ENCODE data around the gene PDLIM5.

Gene PDLIM5

GRCh38 chr4:94561249-94562024 is 109.7 kb downstream of the PDLIM5 start:
- no peak for DNase-seq (ENCODE audit: low spot score)
- no peak for TF ChIP-seq CTCF (IDR thresholded peaks at IDR 0.05; ENCODE audit: extremely low read depth, missing control alignments)

- DNase-seq (ENCODE audit: low spot score): no peak
- TF ChIP-seq CTCF (IDR thresholded peaks at IDR 0.05; ENCODE audit: extremely low read depth, missing control alignments): no peak
Measured at GRCh38 chr4:94562285-94562684, 110.5 kb downstream of the PDLIM5 start.

GRCh38 chr4:94564252-94564651 is 112.5 kb downstream of the PDLIM5 start:
- TF ChIP-seq CTCF (IDR thresholded peaks at IDR 0.05; ENCODE audit: extremely low read depth, missing control alignments): no peak

GRCh38 chr4:94566420-94566819 is 114.7 kb downstream of the PDLIM5 start:
- no peak for TF ChIP-seq CTCF (IDR thresholded peaks at IDR 0.05; ENCODE audit: extremely low read depth, missing control alignments)
- no peak for DNase-seq (ENCODE audit: low spot score)

More at GRCh38 chr4:94564252-94564651, 112.5 kb downstream of the PDLIM5 start:
- no peak for DNase-seq (ENCODE audit: low spot score)

GRCh38 chr4:94567811-94568210 is 116.1 kb downstream of the PDLIM5 start:
- TF ChIP-seq CTCF (IDR thresholded peaks at IDR 0.05; ENCODE audit: extremely low read depth, missing control alignments): no peak
- DNase-seq (ENCODE audit: low spot score): peak; percentile 9

GRCh38 chr4:94570558-94570957 is 118.8 kb downstream of the PDLIM5 start:
- no peak for DNase-seq (ENCODE audit: low spot score)
- TF ChIP-seq CTCF (IDR thresholded peaks at IDR 0.05; ENCODE audit: extremely low read depth, missing control alignments): no peak

- TF ChIP-seq CTCF (IDR thresholded peaks at IDR 0.05; ENCODE audit: extremely low read depth, missing control alignments): no peak
- DNase-seq (ENCODE audit: low spot score): no peak
Measured at GRCh38 chr4:94571298-94571697, 119.6 kb downstream of the PDLIM5 start.
